HG03378 (cell line): ENCODE measurements around the gene MOSPD3.

ENCODE experiments used
- ATAC-seq: cut with Tn5 transposase; IDR thresholded peaks from one replicate; pipeline ENCODE4 v1.9.1; 2021; ENCODE audit warnings: mild to moderate bottlenecking, moderate library complexity; ENCODE audit not compliant: unreplicated experiment

MOSPD3 gene

GRCh38 chr7:100621554-100621953 is 9.2 kb downstream of the MOSPD3 start:
- no peak for ATAC-seq

GRCh38 chr7:100623951-100624824 is 11.8 kb downstream of the MOSPD3 start:
- no peak for ATAC-seq

- no peak for ATAC-seq
Observed at GRCh38 chr7:100626055-100626454, 13.7 kb downstream of the MOSPD3 start.

DNA sequence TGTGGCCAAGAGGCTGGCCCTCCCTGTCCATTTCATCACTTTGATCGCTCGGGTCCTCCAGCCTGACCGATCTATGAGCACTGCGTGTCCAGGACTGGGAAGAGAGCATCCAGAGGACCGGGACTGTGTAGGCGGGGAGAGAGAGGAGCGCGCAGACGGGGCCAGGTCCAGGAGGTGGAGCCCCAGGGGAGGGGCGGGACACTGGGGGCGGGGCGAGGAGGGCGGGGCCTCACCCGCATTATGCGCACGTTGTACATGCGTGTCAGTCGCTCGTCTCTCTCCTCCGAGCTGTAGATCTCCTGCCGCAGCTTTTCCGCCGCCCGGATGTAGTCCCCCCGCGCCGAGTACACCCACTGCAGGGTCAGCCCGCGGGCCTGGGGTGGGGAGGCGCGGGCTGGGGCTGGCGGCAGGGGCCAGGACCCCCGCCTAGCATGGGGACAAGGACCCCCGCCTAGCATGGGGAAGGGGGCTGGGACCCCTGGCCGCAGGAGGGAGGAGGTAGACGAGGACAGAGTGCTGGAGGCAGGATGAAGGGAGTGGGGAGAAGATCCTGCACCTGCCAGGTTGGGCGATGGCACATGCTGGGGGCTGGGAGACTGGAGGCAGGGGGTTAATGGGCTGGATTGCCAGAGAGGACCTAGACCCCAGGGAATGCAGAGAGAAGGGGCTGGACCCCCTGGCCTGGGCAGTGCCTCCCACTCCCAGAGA is 14.3 kb downstream of the MOSPD3 start:
- ATAC-seq = peak; percentile 45

DNA sequence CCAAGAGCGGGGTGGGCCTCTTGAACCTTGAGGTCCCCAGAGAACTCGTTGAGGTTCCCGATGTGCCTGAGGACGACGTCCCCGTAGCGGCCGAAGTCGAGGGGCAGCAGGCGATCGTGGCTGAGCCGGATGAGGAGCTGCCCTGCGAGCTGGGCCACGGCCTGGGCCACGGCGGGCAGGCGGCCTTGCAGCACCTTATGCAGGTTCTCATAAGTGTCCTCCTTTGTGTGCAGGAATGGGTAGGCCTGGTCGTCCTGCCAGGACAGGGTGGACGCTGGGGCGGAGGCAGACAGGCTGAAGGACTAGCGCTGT is 14.9 kb downstream of the MOSPD3 start:
- no peak for ATAC-seq

GRCh38 chr7:100629117-100629716 is 16.9 kb downstream of the MOSPD3 start:
- ATAC-seq = no peak

DNA sequence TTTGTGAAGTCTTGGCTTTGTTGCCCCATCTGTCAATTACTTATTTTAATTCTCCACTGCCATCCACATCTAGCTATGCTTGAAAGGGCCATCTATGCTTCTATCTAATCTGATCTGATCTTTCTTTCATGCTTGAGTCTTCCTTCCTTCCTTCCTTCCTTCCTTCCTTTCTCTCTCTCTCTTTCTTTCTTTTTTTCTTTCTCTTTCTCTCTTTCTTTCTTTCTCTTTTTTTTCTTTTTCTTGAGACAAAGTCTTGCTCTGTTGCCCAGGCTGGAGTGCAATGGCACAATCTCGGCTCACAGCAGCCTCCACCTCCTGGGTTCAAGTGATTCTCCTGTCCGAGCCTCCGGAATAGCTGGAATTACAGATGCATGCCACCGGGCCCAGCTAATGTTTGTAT is 17.7 kb downstream of the MOSPD3 start:
- ATAC-seq = no peak

- no peak for ATAC-seq
Observed at GRCh38 chr7:100632951-100633717, 20.8 kb downstream of the MOSPD3 start.

DNA sequence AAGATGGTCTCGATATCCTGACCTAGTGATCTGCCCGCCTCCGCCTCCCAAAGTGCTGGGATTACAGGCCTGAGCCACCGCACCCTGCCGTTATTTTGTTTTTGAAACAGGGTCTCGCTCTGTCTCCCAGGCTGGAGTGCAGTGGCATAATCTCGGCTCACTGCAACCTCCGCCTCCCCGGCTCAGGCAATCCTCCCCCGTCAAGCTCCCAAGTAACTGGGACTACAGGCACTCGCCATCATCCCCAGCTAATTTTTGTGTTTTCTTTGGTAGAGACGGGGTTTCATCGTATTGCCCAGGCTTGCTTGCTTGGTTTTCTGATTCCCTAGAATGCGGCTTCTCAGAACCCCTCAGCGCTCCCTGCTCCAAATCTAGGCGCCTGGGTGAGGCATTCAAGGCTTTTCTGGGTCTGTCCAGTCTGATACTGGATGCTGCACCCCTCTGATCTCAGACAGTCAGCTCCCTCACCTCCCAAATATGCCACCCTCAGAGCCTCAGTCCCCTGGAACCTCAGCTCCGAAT is 27.7 kb downstream of the MOSPD3 start:
- no peak for ATAC-seq

DNA sequence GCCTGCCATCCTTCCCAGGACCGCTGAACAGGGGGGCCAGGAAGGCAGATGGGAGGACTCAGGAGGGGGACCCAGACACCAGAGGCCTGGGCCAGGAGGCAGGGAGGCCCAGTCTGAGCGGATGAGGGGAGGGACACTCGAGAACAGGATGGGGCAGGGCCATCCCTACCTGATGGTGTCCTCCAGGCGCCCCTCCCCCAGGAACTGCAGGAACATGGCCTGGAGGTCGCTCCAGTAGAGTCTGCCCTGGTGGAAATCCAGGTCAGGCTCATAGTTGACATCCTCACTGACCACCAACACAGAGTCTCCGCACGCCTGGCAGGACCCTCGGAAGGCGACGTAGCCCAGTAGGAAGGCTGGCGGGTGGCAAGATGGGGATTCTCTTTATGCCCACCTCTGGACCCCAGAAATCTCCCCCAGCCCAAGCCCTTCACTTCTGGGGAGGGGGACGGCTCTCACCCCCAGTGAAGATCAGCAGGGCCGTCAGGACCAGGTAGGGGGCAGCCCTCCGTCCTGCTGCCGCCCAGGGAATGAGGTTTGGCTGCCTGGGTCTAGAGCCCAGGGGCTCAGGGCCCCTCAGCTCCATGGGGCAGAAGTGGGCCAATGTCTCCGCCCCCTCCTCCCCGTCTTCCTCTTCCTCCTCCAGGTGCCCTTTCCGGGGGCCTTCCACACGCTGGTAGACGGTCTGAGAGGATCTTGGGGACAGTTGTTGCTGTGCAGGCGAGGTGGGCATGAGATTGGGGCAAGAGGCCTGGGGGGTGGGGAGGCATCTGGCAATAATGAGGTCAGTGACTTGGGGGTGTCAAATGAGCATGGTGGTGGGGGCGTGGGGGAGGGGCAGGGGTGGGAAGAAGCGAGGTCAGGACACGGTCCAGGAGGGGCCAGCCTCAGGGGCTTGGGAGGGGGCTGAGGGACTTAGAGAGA is 28.4 kb downstream of the MOSPD3 start:
- ATAC-seq = no peak

- no peak for ATAC-seq
Observed at GRCh38 chr7:100641463-100641859, 29.1 kb downstream of the MOSPD3 start, which contains the start of gene TFR2. TFR2 (minus strand) TSS chr7:100641552; CDS start chr7:100641509, 43 bp downstream.

GRCh38 chr7:100641860-100642533 is 29.7 kb downstream of the MOSPD3 start:
- no peak for ATAC-seq

DNA sequence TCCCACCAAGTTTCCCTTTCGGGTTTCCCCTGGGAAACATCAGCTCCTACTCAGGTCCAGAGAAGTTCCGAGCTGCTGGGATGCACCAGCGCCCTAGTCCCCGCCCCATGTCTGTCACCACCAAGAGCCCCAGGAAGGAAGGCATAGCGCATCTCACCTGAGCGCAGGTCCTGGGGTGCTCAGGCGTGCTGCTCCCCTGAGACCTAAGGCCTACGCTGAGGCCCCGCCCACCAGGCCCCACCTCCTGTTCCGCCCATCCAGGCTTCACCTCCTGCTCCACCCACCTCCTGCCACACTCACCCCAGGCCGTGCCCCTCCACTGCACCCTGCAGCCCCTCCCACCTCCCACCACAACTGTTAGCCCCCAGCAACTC is 30.2 kb downstream of the MOSPD3 start:
- ATAC-seq = no peak

- no peak for ATAC-seq
Observed at GRCh38 chr7:100649826-100650565, 37.7 kb downstream of the MOSPD3 start.

DNA sequence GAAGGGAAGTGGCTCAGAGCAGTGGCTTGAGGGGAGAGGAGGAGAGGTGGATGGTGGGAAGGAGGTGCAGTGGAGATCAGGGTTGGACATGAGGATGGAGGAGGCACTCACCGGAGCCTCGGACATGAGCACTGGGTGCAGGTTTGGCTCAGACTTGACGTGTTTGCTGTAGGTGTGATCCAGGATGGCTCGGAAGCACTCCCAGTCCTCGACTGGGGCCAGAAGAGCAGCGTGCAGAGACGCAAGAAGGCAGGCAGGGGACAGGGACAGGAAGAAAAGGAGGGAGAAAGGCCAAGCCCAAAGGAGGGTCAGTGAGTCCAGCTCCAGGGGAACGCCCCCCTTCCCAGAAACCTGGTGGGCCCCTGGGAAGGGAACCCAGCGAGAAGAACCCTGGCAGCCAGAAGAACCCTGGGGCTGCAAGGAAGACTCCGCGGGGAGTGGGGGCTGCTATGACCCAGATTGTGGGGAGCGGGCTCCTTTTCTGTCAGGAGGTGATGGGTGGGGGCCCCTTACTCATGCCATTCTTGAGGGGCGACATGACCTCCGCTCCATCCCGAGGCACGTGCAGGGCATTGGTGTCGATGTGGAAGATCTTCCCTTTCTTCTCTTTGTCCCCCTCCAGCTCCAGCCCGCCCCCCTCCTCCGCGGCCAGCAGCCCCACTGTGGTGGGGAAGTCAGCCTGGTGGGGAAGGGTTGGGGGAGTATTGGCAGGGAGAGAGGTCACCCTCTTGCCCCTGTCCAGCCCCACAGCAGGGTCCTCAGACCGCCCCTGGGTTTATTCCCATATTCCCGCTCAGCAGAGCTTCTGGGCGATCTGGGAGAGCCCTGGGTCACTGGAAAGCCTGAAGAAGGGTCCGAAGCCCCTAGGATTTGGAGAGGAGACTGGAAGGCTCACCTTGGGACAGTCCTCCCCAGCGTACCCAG is 42.8 kb downstream of the MOSPD3 start:
- no peak for ATAC-seq

GRCh38 chr7:100655908-100656674 is 43.8 kb downstream of the MOSPD3 start, which contains the start of gene ACTL6B:
ACTL6B (minus strand) TSS chr7:100656448; CDS start chr7:100656354, 94 bp downstream.
- ATAC-seq = no peak
